Measurements from ENCODE around the gene MIP.
"Not testable (repeated sequence)": the region's sequence is repeated elsewhere in the genome, so short reads cannot be mapped to it uniquely, and the experiment has no call there.

The MIP gene

DNA sequence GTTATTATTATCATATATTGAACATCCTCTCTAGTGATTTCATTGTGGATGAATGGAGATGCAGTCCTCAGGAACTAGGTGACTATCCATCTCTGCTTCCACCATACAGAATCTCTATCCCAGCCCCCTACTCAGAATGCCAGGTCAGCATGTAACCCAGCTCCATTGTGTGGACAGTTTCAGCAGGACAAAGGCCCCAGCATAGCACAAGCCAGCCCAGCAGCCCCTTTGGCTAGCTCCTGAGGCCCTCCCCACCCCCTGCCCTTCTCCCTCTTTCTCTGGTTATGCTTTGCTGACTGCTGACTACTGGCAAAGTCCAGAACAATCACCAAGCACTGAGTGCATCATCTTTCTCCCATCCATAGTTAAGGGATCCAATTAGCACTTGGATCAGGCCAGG is 8.1 kb upstream of the MIP start:
- no peak for DNase-seq

DNA sequence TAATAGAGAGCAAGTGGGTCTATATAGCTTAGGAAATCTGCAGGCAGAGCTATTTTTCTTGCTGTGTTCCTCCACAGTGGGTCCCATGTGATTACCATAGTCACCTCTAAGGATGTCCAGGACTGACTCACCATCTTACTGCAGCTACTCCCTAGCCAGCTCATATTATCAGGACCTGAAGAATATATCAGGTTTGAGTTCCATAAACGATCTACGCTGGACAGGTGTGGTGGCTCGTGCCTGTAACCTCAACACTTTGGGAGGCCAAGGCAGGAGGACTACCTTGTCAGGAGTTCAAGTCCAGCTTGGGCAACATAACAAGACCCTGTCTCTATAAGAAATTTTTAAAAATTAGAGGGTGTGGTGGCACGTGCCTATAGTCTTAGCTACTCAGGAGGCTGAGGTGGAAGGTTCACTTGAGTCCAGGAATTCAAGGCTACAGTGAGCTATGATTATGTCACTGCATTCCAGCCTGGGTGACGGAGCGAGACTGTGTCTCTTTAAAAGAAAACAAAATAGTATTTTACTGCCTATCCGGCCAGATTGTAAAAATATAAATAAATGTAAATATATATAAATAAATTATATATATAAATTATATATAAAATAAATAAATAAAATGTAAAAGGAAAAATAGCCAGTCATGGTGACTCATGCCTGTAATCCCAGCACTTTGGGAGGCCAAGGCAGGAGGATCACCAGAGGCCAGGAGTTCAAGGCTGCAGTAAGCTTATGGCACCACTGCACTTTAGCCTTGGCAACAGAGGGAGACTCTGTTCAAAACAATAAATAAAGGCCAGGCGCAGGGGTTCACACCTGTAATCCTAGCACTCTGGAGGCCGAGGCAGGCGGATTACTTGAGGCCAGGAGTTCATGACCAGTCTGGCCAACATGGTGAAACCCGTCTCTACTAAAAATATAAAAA is 7.0 kb upstream of the MIP start:
- DNase-seq, result no peak

DNA sequence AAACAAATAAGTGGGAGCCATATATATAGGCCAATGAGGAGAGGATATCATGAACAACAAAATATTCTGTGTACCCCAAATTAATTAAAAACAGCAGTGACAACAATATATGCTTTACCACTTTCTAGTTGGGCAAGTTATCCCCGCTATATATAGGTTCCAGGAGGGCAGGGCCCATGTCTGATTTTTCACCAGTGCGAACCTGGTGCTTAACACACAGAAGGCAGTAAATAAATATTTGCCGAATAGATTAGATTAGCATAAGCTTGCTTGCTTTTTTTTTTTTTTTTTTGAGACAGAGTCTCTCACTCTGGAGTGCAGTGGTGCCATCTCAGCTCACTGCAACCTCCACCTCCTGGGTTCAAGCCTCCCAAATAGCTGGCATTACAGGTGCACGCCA is 3.4 kb upstream of the MIP start:
- no peak for DNase-seq

DNA sequence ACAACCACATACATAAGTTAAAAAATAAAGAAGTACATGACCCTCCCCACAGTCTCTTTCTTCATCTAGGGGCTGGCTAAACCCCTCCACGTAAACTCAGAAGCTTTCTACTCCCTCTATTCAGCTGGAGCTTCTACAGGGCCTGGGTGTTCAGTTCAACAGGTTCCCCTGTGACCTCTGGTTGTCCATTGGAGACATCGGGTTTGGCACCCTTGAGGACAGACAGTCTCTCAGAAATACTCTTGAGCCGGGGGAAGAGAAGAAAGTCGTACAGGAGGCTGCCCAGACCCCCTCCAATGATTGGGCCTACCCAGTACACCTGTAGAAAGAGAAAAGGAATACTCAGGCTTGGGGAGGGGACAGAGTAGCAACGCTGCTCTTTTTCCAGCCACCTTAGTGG is 3.3 kb downstream of the MIP start:
- DNase-seq, result no peak

DNA sequence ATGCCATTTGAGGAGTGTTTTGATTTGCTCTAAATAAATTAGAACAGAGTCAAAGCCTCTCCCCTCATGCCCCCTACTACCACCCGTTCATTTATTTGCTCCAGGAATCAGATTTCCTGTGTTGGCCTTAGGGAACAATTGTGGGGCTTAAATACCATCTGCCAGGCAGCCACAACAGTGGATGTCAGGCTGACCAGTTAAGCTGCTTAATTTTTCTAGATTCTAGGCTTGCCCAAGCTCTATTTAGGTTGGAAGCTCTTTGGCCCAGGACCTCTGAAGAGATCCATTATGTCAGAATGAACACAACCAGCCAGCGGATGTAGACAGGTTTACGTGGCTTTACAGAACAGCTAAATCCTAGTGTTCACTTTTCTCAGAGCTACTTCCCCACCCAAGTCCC is 4.2 kb downstream of the MIP start:
- DNase-seq, result no peak

DNA sequence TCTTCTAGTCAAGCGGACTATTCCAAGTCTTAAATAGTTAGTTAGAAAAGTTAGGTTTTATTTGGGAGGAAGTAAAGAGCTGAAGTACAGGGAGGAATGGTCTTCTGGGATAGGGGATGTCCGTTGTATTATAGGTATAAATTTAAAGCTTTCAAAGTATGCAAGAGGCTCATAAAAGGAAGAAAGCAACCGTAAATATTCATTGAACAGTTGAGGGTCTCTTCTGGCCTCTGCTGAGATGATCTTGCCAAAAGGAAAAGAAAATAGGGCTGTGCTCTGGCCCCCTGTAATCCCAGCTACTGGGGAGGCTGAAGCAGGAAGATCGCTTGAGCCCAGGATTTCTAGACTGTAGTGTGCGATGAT is 4.9 kb downstream of the MIP start:
- no peak for DNase-seq

DNA sequence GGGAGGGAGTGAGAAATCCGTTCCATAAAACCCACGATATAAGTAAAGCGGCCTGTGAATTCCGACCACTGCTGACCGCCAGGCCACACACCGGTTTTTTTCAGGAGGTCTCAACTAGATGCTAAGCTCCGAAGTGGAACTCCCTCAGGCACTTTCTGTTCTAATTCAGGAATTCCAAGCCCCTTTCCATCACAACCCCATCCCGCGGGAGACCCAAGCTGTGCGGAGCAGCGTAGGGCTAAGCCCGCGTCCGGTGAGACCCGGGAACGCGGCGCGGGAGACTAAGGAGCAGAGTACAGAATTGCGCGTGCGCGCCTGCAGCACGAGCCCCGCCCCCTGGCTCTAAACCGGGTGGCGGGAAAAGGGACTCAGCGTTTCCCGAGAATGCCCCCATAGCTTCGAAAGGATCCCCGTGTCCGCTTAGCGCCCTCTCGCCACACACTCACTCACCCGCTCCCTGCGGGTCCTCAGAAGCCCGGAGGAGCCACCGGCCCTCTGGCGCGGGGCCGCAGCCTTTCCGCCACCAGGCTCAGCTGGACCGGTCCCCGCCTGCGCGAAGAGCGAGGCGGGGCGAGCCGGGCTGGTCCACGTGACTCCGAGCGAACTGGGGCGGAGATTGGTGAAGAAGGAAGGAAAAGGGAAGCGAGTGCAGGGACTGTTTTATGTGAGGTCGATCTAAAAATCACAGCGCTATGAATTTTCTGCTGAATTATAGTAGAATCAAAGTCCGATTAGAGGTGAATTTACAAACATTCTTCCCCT is 5.4 kb downstream of the MIP start, which contains the start of gene TIMELESS:
Gene TIMELESS, minus strand, starts transcription at position 567 of the 762 bp plus-strand sequence. CDS start 15,256 bp downstream, outside the sequence.
- DNase-seq, result peak; percentile 94

DNA sequence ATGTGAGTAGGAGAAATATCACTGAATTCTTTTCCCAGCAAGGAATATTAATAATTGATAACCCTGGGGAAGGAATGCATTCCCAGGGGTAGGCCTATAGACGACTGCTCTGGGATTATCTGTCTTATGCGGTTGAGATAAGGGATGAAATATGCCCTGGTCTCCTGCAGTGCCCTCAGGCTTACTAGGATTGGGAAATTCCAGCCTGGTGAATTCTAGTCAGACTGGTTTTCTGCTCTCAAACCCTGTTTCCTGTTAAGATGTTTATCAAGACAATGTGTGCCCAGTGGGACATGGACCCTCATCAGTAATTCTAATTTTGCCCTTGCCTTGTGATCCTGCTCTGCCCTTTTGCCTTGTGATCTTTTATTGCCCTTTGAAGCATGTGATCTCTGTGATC is 11.2 kb downstream of the MIP start:
- not testable (repeated sequence) for DNase-seq

DNA sequence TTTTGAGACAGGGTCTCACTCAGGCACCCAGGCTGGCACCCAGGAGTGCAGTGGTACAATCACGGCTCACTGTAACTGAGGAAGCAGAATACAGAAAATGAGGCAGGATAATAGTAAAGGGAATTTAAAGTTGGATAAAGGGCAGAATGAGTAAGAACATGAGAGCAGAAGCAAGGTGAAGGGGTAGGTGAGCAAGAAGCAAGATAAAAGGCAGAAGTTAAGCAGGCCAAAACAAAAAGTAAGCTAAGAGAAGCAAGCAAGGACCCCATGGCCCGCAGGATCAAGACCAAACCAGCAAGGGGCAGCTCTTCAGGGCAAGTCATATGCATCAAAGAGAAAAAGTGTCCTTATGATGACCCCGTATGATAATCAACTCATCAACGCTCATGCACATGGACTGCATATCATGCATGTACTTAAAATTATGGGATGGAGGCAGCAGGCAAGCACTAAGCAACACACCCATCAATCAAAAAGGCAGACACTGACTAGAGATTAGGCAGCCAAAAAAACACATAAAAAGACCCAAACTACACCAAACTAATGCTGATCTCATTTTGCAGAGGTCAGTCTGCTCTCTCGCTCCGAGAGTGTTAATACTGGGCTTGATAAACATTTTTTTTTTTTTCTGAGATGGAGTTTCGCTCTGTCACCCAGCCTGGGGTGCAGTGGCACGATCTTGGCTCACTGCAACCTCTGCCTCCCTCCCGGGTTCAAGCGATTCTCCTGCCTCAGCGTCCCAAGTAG is 16.9 kb downstream of the MIP start:
- no peak for DNase-seq

DNA sequence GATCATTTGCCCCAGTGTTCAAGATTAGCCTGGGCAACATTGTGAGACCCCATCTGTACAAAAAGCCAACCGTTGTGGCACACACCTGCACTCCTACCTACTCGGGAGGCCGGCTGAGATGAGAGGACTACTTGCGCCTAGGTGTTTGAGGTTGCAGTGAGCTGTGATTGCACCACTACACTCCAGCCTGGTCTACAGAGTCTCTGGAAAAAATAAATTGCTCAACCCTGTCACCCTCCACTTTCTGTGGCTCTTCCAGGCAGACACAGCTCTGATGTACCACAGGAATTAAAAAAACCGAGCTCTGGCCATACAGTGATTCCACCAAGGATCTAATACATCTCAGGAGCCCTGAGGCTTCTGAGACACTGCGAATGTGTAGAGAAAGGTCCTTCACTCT is 19.6 kb downstream of the MIP start:
- no peak for DNase-seq

DNA sequence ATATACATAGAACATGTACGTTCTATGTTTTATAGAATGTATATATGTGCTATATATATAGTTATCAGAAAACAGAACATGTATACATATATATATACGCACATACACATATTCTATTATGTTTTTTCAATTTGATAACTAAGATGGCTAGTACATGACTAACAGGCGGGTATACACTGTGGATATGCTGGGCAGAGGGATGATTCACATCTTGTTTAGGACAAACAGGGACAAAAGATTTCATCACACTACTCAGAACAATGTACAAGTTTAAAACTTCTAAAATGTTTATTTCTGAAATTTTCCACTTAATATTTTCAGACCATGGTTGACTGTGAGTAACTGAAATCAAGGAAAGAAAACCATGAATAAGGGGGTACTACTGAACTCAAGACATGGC is 22.6 kb downstream of the MIP start:
- no peak for DNase-seq

DNA sequence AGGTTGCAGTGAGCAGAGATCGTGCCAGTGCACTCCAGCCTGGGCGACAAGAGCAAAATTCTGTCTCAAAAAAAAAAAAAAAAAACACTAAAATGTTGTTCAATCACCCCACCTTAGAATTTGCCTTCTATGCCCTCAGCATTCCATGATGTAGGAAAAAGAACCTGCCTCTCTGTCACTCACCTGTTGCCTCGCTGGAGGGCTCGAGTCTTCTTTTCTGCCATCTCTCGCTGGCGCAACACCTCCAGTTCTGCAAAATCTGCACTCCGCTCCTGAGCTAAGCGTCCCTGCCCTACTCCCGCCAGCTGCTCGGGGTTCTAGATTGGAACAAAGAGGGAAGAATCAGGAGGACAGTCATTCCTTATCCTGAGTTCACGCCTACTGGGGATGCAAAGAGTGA is 23.2 kb downstream of the MIP start:
- no peak for DNase-seq

DNA sequence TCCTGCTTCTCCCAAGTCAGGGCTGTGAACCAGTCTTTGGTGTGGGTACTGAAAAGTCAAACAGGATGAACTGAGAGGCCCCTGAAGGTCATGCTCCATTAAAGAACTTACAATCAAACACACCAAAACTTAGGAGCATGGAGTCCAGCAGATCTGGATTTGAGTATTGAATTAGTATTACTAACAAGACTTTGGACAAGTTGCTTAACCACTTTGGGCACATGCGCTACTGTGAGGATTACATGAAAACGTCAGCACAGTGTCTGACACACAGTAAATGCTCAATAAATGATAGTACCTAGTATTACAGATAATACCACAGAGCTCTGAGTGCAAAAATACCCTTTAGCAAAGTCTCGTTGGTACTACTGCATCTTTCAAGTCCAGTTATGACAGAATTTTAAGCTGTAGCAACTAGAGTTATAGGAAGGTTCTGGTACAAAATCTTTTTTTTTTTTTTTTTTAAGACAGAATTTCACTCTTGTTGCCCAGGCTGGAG is 28.5 kb downstream of the MIP start:
- no peak for DNase-seq

DNA sequence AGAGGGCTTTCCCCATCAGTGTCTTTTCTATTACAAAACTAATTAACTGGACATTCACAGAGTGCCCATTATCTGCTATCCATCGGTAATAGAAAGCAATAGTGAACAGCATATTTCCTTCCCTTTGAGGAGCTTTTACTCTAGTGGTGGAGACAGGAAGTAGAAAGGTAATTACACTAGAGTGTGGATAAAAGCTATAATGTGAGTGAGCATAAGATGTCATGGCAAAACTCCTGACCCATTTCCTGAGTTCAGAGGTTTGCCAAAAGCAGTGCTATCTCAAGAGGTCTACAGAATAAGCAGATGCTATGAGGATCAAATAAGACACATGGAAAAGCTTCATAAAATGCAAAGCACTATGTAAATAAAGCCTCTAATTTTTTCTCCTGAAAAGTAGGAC is 29.3 kb downstream of the MIP start:
- DNase-seq, result no peak

DNA sequence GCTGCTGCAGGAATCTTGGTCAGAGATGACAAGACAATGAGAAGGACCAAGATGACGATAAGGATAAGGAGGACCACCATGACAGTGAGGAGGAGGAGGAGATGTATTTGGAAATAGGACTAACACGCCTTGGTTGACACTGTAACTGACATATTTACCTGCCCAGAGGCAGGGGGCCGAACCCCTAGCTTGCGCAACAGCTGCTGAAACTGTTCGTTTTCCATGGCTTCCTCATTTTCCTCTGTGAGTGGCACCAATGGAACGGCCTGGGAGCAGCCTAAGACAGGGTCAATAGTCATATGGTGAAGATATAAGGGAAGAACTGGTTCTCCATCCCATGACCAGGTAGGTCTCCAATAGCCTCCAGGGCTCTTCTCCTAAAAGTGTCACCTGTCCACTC is 34.0 kb downstream of the MIP start:
- DNase-seq, result no peak

DNA sequence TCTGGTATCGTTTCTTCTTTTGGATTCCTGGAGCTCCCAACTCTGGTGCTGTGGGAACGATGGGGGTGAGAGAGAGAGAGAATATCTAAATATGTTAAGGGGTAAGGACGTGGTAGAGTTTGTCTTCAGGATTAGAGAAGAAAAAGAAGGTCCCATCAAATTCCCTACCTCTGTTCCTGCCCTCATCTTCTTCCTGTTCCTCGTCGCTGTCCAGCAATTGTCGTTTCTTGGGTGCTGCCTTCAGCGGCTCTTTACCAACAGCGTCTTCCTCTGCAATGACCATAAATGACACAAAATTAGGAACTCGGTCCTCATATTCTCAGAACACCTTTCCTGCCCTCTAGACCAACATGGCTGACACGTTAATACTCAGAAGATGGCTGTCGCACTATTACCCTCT is 36.7 kb downstream of the MIP start:
- no peak for DNase-seq

DNA sequence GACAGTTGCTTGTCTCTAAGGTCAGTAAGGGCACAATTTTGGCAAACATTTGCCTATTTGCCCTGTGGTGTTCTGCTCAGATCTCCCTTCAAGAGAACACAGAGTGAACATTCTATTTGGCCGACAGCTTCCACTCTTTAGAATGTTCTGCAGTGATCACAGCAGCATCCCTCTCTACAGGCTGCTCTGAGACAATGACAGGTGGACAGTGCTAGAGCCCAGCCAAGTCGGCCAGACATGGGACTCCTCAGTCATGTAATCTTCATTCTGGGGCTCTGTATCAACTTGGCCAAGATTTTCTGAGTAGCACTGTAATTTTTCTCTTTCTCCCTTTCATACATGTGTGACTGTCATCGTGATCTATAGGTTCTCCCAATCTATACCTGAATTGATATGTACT is 40.1 kb downstream of the MIP start:
- no peak for DNase-seq

DNA sequence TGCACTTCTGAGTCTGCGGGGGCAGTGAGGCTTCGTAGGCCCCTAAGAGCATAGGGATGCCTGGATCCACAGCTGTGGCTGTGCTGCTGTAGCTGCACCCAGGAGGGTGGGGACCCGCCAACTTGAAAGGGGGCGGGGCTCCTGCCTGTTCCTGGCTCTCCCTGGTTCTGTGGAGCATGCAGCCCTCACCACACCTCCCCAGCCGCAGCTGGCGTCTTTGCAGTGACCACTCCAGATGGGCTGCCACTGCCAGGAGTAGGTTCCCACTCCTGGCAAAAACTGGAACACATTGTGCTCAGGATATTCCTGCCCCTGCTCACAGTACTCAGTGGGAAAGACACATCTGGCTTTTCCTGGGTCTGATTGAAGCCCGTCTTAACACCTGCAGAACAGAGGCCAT is 41.1 kb downstream of the MIP start:
- DNase-seq, result peak; percentile 29

DNA sequence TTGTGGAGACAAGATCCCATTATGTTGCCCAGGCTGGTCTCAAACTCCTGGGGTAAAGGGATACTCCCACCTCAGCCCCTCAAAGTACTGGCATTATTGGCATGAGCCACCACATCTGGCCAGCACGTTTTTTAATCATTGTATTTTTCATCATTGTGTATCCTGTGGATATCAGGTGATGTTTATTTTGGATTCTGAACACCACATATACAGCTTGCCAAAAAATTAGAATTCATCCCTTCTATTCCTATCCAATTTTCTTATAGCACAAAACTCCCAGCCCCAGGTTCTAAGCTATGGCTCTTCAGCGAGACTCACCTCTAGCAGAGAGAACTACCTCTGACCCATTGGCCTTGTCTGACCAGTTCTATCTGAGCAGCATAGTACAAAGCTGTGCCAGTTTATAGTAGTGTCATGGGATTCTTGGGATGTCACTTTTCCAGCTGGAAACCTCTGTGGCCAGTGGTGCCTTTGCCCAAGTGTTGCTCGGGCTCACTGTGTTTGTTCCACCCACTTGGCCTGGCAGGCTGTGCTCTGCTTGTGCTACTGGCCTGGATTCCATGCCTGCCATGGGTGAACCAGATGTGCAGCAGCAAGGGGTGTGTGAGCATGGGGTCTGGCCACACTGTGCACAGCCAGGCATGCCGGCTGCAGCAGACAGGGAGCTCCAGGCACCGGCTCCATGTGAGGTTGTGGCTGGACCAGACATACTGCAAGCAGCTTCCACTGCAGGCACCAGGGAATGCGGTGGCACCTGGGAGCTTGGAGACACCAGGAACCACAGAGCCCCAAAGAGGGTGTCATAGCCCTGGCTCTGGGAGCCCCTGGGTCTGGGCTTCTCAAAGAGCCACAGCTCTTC is 42.4 kb downstream of the MIP start:
- no peak for DNase-seq

DNA sequence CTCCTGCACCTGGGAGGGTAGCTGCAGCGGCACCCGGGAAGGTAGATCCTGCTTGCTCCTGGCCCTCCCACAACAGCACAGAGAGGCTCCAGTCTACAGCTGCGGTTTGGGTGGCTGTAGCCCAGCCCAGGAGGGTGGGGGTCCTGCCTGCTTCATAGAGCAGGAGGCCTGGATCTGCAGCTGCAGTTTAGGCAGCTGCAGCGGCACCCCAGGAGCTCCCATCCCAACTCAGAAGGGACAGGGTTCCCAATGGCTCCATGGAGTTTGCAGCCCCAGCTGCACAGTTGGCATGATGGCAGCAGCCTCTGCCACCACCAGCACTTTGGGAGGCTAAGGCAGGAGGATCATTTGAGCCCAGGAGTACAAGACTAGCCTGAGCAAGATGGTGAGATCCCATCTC is 43.7 kb downstream of the MIP start:
- DNase-seq, result no peak

DNA sequence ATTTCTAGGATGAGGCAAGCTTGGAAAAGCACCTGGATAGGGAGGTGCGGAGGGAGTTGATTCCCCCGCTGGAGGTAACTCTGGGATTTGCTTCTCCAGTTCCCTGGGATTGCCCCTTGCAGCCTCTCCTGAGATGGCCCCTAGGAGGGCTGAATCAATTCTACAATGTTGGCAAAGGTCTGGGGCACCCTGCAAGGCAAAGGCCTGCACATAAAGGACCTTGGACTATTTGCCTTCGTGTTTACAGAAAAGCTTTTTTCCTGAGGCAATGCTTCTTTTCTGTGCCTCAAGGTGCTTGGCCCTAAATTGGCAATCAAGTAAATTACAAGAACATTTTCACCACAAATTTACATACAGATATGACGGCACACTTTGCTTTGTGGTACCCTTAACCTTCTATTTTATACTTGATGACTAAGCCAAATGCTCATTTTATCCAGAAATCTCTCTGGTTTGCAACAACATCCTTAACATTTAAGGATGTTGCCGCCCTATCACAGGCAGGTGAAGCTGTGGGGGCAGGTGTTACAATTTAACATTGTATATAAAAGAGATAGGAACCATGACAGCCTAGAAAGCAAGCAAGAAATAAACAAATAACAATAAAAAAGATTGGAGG is 45.5 kb downstream of the MIP start:
- DNase-seq, result no peak

DNA sequence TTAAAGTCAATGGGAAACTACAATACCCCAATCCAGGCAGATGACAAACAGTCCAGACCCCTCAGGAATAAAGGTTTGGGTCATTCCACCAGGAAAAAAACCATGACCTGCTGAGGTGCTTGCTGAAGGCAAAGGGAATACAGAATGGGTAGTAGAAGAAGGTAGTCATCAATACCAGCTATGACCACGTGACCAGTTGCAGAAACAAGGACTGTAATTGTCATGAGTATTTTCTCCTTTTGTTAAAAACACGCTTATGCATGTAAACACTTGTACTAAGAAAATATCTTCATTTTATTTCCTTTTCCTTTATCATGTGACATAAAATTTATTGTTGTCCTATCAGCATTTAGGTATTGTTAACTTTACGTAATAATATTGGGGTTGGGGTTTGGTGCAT is 50.2 kb downstream of the MIP start:
- not testable (repeated sequence) for DNase-seq
